Right renal cortex interstitium (tissue), 3 donors: ENCODE results near the gene TUBG2. TPM values are rescaled to one million over a fixed set of nuclear protein-coding genes. Genes with fewer than 3 reads are reported as not detected.

Experiments
- DNase-seq, 3 donors: peaks; one replicate each; pipeline ENCODE4 v3.0.0-alpha.2; 2013; ENCODE audit warnings: low read depth in 3 of 3, low spot score in 2 of 3
- polyA plus RNA-seq, 3 donors: library from polyadenylated mRNA; unstranded; fragments of 120-200 nt; gene quantifications; one replicate each; pipeline ENCODE4 v1.2.1, GENCODE V29; 2013; ENCODE audit not compliant: insufficient read length in 3 of 3

Gene TUBG2
- polyA plus RNA-seq, 3 donors: 19.5 to 20.7 (median 20.0) TPM

DNA sequence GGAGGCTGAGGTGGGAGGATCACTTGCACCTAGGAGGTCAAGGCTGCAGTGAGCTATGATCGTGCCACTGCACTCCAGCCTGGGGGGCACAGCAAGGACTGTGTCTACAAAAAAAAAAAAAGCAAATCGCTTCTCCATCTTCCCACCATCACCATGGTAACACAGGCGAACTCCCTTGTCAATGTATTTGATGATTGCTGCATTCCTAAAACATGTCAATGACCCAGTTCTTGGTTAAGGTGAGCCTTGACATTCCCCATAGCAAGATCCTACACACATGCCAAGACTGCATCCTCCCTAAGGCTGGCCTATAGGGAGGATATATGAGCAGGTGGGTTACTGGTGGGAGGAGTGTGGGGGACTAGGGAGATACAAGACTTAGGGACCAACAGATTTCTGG, 35.4 kb downstream of the TUBG2 start:
- no peak for DNase-seq

DNA sequence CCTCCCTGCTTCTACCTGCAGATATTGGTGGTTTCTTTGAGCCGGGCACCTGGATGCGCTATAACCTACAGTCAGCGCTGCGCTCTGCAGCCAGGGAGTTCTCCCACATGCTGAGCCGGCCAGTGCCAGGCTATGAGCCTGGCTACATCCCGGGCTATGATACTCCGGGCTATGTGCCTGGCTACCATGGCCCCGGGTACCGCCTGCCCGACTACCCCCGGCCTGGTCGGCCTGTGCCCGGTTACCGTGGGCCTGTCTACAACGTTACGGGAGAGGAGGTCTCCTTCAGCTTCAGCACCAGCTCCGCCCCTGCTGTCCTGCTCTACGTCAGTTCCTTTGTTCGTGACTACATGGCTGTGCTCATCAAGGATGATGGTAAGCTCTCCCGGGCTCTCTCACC, 36.4 kb downstream of the TUBG2 start:
- no peak for DNase-seq

DNA sequence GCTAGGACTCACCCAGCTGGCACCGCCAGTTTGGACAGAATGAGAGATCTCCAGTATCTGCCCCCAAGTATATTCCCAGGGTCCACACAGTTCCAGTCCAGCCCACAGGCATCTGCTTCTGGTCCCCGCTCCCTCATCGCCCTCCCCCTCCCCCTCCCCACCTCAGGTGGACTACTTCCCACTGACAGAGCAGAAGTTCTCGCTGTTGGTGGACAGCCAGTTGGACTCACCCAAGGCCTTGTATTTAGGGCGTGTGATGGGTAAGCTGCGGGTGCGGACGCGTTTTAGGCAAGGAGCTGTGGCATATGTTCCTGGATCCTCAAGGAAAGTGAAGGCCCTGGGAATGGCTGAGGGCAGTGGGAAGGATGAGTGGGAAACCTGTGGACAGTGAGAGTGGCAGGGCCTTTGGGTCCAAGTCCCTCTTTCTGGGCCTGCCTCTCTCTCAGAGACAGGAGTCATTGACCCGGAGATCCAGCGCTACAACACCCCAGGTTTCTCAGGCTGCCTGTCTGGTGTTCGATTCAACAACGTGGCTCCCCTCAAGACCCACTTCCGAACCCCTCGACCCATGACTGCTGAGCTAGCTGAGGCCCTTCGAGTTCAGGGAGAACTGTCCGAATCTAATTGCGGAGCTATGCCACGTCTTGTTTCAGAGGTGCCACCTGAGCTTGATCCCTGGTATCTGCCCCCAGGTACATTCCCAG, 38.2 kb downstream of the TUBG2 start:
- no peak for DNase-seq

DNA sequence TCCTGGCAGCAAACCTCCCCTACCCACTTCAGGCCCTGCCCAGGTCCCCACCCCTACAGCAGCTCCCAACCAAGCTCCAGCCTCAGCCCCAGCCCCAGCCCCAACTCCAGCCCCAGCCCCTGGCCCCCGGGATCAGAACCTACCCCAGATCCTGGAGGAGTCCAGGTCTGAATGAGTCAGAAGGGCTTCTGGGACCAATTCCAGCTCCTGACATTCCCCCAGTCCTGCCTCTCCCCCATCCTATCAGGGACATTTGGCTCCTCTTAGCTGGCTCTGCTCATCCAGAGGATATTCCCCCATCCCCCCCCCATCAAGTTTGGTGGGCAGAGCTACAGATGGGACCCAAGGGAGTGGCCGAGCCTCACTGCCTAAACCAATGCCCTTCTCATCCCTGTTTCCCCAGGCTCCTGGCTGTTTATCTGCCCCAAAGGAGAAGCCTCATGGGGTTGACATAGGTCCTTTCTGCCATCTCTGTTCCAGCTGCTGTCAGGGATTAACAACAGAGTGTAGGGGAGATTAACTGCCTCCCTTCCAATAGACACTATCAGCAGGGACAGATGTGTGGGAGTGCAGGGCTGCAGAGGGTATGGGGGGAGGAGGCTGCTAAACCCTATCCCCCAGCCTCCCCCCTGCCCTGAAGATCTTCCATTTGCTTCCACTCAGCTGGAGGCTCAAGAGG, 39.8 kb downstream of the TUBG2 start:
- DNase-seq: no peak

DNA sequence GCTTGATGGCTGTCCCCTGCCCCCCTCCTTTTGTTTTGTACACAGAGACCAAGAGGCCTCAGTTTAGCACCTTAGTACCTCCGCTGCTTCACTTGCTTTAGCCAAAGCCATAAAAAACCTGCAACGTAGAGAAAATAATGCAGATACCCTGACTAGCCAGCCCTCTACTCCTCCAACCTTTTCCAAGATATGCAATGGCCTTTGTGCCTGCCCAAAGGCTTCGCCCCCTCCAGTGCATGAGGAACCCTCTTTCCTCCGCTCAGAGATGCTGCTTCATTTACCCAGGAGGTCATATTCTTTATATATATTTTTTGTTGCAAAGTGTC, 40.3 kb downstream of the TUBG2 start:
- no peak for DNase-seq

DNA sequence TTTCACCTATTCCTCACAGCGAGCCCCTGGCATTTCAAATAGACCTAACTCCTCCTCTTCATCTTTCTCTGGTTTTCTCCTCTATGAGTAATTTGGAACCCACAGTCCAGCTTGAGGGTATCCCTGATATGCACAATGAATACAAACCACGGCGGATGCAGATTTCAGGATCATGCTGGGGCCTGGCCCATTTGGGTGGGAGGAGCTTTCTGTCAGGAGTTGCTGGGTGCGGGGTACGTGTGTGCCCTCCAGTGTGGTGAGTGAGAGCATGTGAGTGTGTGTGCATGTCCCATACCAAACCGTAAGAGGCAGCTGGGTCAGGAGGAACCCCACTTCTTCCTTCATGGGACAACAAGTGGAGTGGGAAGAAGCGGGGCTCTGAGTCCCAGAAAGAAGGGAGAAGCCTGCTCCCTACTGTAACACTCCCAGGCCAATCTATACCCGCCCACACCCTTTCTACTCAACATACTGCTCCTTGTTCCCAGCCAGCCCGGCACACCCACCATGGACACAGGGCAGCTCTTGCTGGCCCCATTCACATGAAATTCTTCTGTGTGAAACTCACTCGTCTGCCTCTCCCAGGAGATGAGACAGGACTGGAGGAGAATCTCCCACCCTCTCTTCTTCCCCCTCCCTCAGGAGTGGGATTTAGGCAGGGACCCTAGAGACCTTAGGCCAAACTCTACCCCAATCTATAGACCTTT, 41.7 kb downstream of the TUBG2 start:
- DNase-seq: no peak

DNA sequence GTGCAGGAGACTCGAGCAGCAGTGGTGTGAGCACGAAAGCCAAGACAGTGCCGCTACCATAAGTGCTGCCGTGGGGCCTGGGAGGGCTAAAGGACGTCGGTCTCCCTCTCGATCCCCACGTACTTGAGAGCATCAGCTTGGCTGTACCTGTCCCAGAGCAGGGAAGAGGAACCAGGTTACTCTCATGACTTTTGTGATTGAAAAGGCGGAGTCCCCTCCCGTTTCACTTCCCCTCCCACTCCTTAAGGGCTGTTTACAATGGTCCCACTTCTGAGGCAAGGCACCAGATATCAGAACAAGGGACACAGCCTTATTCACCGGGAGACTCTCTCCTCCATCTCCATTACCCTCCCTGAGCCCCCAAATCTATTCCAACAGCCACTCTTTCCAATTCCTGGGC, 43.4 kb downstream of the TUBG2 start:
- no peak for DNase-seq

DNA sequence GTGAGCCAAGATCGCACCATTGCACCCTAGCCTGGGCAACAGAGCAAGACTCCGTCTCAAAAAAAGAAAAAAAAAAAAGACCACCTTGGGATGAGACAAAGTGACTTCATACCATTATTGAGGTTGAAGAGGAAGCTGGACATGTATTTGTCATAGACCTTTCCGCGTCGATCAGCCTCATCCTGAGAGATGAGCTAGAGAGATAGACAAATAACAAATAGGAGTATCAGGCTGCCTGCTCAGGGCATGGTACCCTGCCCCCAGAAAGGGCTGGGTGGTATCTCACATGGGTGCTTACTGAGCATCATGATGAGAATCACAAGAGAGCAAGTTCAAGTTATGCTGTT, 45.4 kb downstream of the TUBG2 start:
- no peak for DNase-seq

DNA sequence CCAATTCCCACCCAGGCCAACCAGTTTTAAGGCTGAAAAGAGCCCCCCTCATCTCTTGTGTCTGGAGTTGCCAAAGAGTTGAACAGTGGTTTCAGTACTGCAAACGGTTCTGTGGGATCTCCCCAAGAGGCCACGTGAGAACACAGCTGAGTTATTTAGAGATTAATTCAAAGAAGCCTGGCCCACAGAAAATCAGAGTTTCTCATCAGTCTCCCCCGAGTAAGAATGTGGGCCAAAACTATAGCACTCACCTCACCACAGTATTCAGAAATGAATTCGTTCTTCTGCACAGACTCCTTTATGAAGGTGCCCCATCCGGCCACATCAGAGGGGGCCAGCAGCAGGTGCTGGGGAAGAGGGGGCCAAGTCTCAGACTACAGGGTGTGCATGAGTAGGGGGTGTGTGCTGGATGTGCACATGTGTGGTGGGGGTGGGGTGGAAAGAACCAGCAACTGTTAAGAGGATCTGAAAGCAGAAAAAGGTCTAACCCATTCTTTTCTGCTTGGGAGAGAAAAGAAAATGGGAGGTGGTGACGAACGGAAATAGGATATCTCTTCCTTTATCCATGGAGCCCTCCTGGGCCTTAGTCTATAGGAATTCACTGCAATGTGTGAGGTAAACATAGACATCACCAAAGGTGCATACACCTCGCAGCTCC, 45.9 kb downstream of the TUBG2 start:
- DNase-seq: no peak

DNA sequence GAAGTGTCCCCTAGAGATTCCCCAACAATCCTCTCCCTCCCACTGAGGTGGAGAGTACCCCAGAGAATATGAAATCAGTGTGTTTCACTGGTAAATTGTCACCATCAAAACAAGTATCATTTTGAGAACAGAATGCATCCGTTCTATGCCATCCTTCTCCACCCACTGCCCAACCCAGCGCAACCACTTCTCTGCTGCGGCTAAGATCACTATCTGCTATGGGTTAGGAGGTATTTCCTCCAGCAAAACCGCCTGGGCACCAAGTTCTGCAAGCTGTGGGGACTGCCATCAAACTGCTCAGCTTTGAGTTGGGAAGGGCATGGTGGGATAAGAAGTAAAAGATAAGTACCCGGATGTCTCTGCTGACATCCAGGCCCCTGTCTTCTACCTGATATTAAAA, 47.6 kb downstream of the TUBG2 start:
- DNase-seq: no peak

DNA sequence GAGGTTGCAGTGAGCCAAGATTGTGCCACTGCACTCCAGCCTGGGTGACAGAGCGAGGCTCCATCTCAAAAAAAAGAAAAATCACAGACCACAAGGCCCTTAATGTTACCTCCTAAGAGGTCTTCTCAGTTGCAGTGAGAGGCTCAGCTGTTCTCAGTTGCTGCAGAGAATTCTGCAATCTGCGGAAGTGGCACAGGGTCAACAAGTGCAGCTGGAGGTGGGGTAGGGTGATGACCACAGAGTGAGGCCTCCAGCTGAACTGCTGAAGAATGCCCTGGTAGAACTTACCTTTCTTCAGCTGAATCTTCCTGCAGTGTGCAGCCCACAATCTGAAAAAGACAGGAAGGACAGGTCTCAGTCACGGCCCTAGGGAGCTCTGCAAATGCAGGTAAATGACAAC, 49.5 kb downstream of the TUBG2 start:
- no peak for DNase-seq

DNA sequence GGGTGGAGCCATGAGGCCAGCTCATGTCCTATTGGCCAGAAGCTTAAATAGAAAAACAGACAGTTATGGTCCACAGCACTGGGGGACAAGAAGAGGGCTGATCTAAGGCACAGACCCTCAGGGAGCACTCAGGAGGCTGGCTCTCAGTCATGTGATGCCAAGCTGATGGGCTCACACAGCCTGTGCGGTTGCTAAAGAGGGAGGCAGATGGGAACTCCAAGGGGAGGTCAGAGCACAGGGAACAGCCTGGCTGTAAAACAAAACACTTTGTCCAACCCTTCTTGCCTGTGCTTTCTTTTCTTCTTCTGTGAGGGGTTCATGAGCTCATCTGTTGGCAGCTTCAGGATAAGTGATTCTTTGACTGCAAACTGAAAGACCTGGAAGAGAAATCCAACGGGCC, 50.5 kb downstream of the TUBG2 start:
- no peak for DNase-seq

Other genes with a start within 250 kb of the TUBG2 start
- 10 to 100 TPM; 55.5 to 64.4 (median 59.5) TPM for gene CAVIN1, start 236.0 kb upstream of the TUBG2 start, polyA plus RNA-seq
- gene ATP6V0A1, start 200.4 kb upstream of the TUBG2 start, polyA plus RNA-seq: 10 to 100 TPM; 44.0 to 51.5 (median 48.6) TPM
- 10 to 100 TPM; 18.1 to 22.8 (median 20.4) TPM for gene NAGLU, start 123.0 kb upstream of the TUBG2 start, polyA plus RNA-seq
- 1 to 10 TPM; 3.0 to 4.1 (median 3.6) TPM for gene HSD17B1, start 106.4 kb upstream of the TUBG2 start, polyA plus RNA-seq
- 10 to 100 TPM; 54.0 to 58.4 (median 54.8) TPM for gene COASY, start 97.1 kb upstream of the TUBG2 start, polyA plus RNA-seq
- gene MLX, start 92.2 kb upstream of the TUBG2 start, polyA plus RNA-seq: 10 to 100 TPM; 33.9 to 35.7 (median 34.7) TPM
- 10 to 100 TPM; 16.3 to 21.5 (median 19.0) TPM for gene PSMC3IP, start 81.6 kb upstream of the TUBG2 start, polyA plus RNA-seq
- gene RETREG3, start 49.9 kb upstream of the TUBG2 start, polyA plus RNA-seq: 10 to 100 TPM; 43.1 to 44.1 (median 43.3) TPM
- 10 to 100 TPM; 53.5 to 63.6 (median 54.5) TPM for gene TUBG1, start 49.6 kb upstream of the TUBG2 start, polyA plus RNA-seq
- gene PLEKHH3, start 17.7 kb downstream of the TUBG2 start, polyA plus RNA-seq: 10 to 100 TPM; 11.0 to 12.7 (median 11.5) TPM
- 1 to 10 TPM in 2 of 3 donors, under 1 TPM in 1; 0.87 to 1.1 (median 1.0) TPM for gene CCR10, start 22.6 kb downstream of the TUBG2 start, polyA plus RNA-seq
- gene CNTNAP1, start 23.2 kb downstream of the TUBG2 start, polyA plus RNA-seq: 1 to 10 TPM; 6.4 to 7.1 (median 7.0) TPM
- gene EZH1, start 85.8 kb downstream of the TUBG2 start, polyA plus RNA-seq: 10 to 100 TPM; 37.3 to 44.1 (median 40.8) TPM
- gene RAMP2, start 101.9 kb downstream of the TUBG2 start, polyA plus RNA-seq: 10 to 100 TPM; 87.3 to 96.7 (median 92.2) TPM
- gene VPS25, start 114.2 kb downstream of the TUBG2 start, polyA plus RNA-seq: 100 to 1,000 TPM in 1 of 3 donors, 10 to 100 TPM in 2; 95.3 to 105 (median 97.8) TPM
- gene WNK4, start 121.3 kb downstream of the TUBG2 start, polyA plus RNA-seq: 10 to 100 TPM in 2 of 3 donors, 1 to 10 TPM in 1; 8.7 to 11.2 (median 11.0) TPM
- gene COA3, start 139.4 kb downstream of the TUBG2 start, polyA plus RNA-seq: 100 to 1,000 TPM; 162 to 191 (median 178) TPM
- gene CNTD1, start 139.6 kb downstream of the TUBG2 start, polyA plus RNA-seq: 1 to 10 TPM; 1.6 to 2.0 (median 1.7) TPM
- gene BECN1, start 165.0 kb downstream of the TUBG2 start, polyA plus RNA-seq: 10 to 100 TPM; 74.8 to 80.9 (median 78.8) TPM
- gene PSME3, start 174.1 kb downstream of the TUBG2 start, polyA plus RNA-seq: 100 to 1,000 TPM; 109 to 116 (median 114) TPM
- under 1 TPM; 0.74 to 0.82 (median 0.80) TPM for gene AOC2, start 185.3 kb downstream of the TUBG2 start, polyA plus RNA-seq
- 1 to 10 TPM; 4.8 to 6.2 (median 5.3) TPM for gene AOC3, start 191.9 kb downstream of the TUBG2 start, polyA plus RNA-seq
- gene G6PC1, start 241.5 kb downstream of the TUBG2 start, polyA plus RNA-seq: 1 to 10 TPM; 4.3 to 7.0 (median 6.5) TPM